Osteoblast (primary cell): Measurements from ENCODE around the gene PGBD1. TPM values are rescaled to one million over a fixed set of nuclear protein-coding genes. Genes with fewer than 3 reads are reported as not detected.

Source experiments
- small RNA-seq: library from RNA; depleted of rRNA; stranded (forward); fragments of <200 nt; gene quantifications from one replicate; pipeline ENCODE3, GENCODE V24; 2012
- total RNA-seq: library from RNA; depleted of rRNA; stranded (reverse); fragments of >200 nt; gene quantifications from 2 replicates; pipeline ENCODE4 v1.2.3, GENCODE V29; 2012

The PGBD1 gene
- total RNA-seq, 1 donor: 6.2 TPM

Small RNA genes lying within 50 kb of the gene (small RNA-seq; reads per million reads assigned to genes)
- not detected for gene AL021997.1
- not detected for gene AL021997.2

Other genes starting within 250 kb of the PGBD1 start
- 0.36 and 1.2 TPM in 2 replicates for gene ZNF165, start 201.0 kb upstream of the PGBD1 start, total RNA-seq
- 3.3 and 4.1 TPM in 2 replicates for gene ZSCAN16, start 157.0 kb upstream of the PGBD1 start, total RNA-seq
- gene ZKSCAN8, start 139.7 kb upstream of the PGBD1 start, total RNA-seq: 25.7 and 27.4 TPM in 2 replicates
- 10.9 and 11.2 TPM in 2 replicates for gene ZSCAN9, start 56.3 kb upstream of the PGBD1 start, total RNA-seq
- 6.5 and 7.4 TPM in 2 replicates for gene ZKSCAN4, start 29.3 kb upstream of the PGBD1 start, total RNA-seq
- 1.1 and 1.2 TPM in 2 replicates for gene NKAPL, start 22.3 kb upstream of the PGBD1 start, total RNA-seq
- 15.2 and 22.4 TPM in 2 replicates for gene ZSCAN26, start 14.4 kb upstream of the PGBD1 start, total RNA-seq
- gene ZSCAN31, start 54.6 kb downstream of the PGBD1 start, total RNA-seq: 16.5 and 19.9 TPM in 2 replicates
- gene ZKSCAN3, start 68.4 kb downstream of the PGBD1 start, total RNA-seq: 2.9 and 3.5 TPM in 2 replicates
- gene ZSCAN12, start 118.2 kb downstream of the PGBD1 start, total RNA-seq: 8.3 and 10.1 TPM in 2 replicates
- gene ZSCAN23, start 161.9 kb downstream of the PGBD1 start, total RNA-seq: 6.9 and 7.4 TPM in 2 replicates
- not detected in 2 replicates for gene GPX6, start 234.2 kb downstream of the PGBD1 start, total RNA-seq
- not detected in 2 replicates for gene GPX5, start 244.3 kb downstream of the PGBD1 start, total RNA-seq